Right lobe of liver (tissue), 4 donors: ENCODE measurements around the gene SMCP.

Experiments used
- POLR2A ChIP-seq: fragments of 450-650 bp; IDR thresholded peaks from one replicate; pipeline ENCODE4 v1.6.1; 2017; ENCODE audit warnings: antibody characterized with exemption, mild to moderate bottlenecking
- TF ChIP-seq, protein P1 (sequence below), 4 donors: fragments of 200-600 bp in 3 of 4; fragments of 450-650 bp in 1 of 4; IDR thresholded peaks; one replicate each; pipeline versions ENCODE4 v1.5.1 to v1.8.0; 2016 to 2022; ENCODE audit warnings: antibody characterized with exemption in 4 of 4, mild to moderate bottlenecking in 2 of 4
- donor health status: DM: no; HTN: no; CAD: no.
- donor health status: DM: no; HTN: no; CAD: no.
- donor health status: DM: no; HTN: yes; CAD: no.

DNA sequence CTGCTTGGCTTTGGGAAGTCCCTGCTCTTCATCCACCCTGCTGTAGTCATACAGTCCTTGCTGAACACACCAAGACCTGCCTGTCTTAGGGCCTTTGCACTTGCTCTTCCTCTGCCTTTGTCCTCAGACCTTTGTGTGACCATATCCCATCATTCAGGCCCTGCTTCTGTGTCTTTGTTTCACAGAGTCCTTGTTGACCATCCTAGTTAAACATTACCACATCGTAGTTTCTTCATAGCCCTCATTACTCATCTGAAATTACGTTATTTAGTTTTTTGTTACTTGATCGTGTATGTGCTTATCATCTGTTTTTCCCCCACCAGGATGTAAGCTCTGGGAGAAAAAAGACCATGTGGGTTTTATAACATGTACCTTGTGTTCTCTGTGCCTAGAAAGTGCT lies 50.5 kb downstream of the SMCP start:
- TF ChIP-seq, protein P1, sequence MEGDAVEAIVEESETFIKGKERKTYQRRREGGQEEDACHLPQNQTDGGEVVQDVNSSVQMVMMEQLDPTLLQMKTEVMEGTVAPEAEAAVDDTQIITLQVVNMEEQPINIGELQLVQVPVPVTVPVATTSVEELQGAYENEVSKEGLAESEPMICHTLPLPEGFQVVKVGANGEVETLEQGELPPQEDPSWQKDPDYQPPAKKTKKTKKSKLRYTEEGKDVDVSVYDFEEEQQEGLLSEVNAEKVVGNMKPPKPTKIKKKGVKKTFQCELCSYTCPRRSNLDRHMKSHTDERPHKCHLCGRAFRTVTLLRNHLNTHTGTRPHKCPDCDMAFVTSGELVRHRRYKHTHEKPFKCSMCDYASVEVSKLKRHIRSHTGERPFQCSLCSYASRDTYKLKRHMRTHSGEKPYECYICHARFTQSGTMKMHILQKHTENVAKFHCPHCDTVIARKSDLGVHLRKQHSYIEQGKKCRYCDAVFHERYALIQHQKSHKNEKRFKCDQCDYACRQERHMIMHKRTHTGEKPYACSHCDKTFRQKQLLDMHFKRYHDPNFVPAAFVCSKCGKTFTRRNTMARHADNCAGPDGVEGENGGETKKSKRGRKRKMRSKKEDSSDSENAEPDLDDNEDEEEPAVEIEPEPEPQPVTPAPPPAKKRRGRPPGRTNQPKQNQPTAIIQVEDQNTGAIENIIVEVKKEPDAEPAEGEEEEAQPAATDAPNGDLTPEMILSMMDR (IDR thresholded peaks at IDR 0.05) = no peak
- TF ChIP-seq POLR2A = no peak
